Ishikawa (cell line): ENCODE measurements around the gene ACKR3.

ENCODE experiments used
- CEBPB ChIP-seq: IDR thresholded peaks from 2 replicates; pipeline ENCODE4 v1.6.1; 2012
- CREB1 ChIP-seq: IDR thresholded peaks from 2 replicates; pipeline ENCODE4 v1.6.1; 2012; ENCODE audit warnings: low read depth
- EGR1 ChIP-seq: IDR thresholded peaks from 2 replicates; pipeline ENCODE4 v1.6.1; 2012
- EP300 ChIP-seq: IDR thresholded peaks from 2 replicates; pipeline ENCODE4 v1.6.1; 2012; ENCODE audit warnings: borderline replicate concordance
- FOXM1 ChIP-seq: IDR thresholded peaks from 2 replicates; pipeline ENCODE4 v1.6.1; 2012; ENCODE audit warnings: low read depth, borderline replicate concordance
- MAX ChIP-seq: IDR thresholded peaks from 2 replicates; pipeline ENCODE4 v1.6.1; 2012
- NFIC ChIP-seq: IDR thresholded peaks from 2 replicates; pipeline ENCODE4 v1.6.1; 2012
- RAD21 ChIP-seq: IDR thresholded peaks from 2 replicates; pipeline ENCODE4 v1.6.1; 2012; ENCODE audit warnings: low read depth
- TAF1 ChIP-seq: IDR thresholded peaks from 2 replicates; pipeline ENCODE4 v1.6.1; 2012; ENCODE audit warnings: low read depth, mild to moderate bottlenecking
- TCF12 ChIP-seq: IDR thresholded peaks from 2 replicates; pipeline ENCODE4 v1.6.1; 2012; ENCODE audit warnings: low read depth
- TEAD4 ChIP-seq: IDR thresholded peaks from 2 replicates; pipeline ENCODE4 v1.6.1; 2012
- USF1 ChIP-seq: IDR thresholded peaks from 2 replicates; pipeline ENCODE4 v1.6.1; 2012
- YY1 ChIP-seq: IDR thresholded peaks from 2 replicates; pipeline ENCODE4 v1.6.1; 2012; ENCODE audit warnings: low read depth
- ZBTB7A ChIP-seq: IDR thresholded peaks from 2 replicates; pipeline ENCODE4 v1.6.1; 2012; ENCODE audit warnings: low read depth
- TF ChIP-seq, protein P1 (sequence below): IDR thresholded peaks from 2 replicates; pipeline ENCODE4 v1.6.1; 2012; ENCODE audit warnings: low read depth, mild to moderate bottlenecking

ACKR3 gene

GRCh38 chr2:236565879-236566402 is 3.7 kb upstream of the ACKR3 start:
- TF ChIP-seq CEBPB = no peak
- no peak for TF ChIP-seq ZBTB7A
- TF ChIP-seq USF1 = no peak
- TF ChIP-seq YY1 = no peak
- TF ChIP-seq EP300 = no peak
- TF ChIP-seq TEAD4 = no peak
- no peak for TF ChIP-seq TAF1
- no peak for TF ChIP-seq TCF12
- TF ChIP-seq, protein P1, sequence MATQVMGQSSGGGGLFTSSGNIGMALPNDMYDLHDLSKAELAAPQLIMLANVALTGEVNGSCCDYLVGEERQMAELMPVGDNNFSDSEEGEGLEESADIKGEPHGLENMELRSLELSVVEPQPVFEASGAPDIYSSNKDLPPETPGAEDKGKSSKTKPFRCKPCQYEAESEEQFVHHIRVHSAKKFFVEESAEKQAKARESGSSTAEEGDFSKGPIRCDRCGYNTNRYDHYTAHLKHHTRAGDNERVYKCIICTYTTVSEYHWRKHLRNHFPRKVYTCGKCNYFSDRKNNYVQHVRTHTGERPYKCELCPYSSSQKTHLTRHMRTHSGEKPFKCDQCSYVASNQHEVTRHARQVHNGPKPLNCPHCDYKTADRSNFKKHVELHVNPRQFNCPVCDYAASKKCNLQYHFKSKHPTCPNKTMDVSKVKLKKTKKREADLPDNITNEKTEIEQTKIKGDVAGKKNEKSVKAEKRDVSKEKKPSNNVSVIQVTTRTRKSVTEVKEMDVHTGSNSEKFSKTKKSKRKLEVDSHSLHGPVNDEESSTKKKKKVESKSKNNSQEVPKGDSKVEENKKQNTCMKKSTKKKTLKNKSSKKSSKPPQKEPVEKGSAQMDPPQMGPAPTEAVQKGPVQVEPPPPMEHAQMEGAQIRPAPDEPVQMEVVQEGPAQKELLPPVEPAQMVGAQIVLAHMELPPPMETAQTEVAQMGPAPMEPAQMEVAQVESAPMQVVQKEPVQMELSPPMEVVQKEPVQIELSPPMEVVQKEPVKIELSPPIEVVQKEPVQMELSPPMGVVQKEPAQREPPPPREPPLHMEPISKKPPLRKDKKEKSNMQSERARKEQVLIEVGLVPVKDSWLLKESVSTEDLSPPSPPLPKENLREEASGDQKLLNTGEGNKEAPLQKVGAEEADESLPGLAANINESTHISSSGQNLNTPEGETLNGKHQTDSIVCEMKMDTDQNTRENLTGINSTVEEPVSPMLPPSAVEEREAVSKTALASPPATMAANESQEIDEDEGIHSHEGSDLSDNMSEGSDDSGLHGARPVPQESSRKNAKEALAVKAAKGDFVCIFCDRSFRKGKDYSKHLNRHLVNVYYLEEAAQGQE = no peak
- TF ChIP-seq EGR1 = no peak
- no peak for TF ChIP-seq FOXM1
- no peak for TF ChIP-seq MAX
- TF ChIP-seq CREB1 = no peak
- no peak for TF ChIP-seq RAD21
- TF ChIP-seq NFIC = no peak

DNA sequence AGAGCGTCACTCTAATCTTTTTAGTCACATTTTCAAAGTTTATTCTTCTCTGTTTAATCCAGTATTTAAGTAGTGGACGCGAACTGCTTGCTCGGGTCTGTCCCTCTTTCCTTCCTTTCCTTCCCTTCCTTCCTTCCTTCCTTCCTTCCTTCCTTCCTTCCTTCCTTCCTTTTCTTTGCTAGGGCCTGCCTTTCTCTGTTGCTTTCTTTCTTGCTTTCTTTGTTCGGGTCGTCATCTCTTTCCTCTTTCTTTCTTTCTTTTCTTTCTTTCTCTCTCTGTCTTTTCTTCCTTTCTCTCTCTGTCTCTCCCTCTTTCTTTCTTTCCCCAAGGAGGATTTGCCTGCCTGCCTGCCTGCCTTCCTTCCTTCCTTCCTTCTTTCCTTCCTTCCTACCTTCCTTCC is 3.0 kb upstream of the ACKR3 start:
- TF ChIP-seq RAD21 (no peak), EGR1 (no peak), CEBPB (no peak), TAF1 (no peak), CREB1 (no peak), MAX (no peak), TCF12 (no peak), ZBTB7A (no peak), TEAD4 (no peak), USF1 (no peak), FOXM1 (no peak), NFIC (no peak), YY1 (no peak), EP300 (no peak)
- TF ChIP-seq, protein P1 = no peak

- TF ChIP-seq TCF12 = no peak
- no peak for TF ChIP-seq EP300
- TF ChIP-seq RAD21 = no peak
- no peak for TF ChIP-seq NFIC
- no peak for TF ChIP-seq CEBPB
- no peak for TF ChIP-seq ZBTB7A
- TF ChIP-seq YY1 = no peak
- TF ChIP-seq FOXM1 = no peak
- TF ChIP-seq TAF1 = no peak
- no peak for TF ChIP-seq TEAD4
- TF ChIP-seq MAX = no peak
These were observed 1.3 kb upstream of the ACKR3 start for GRCh38 chr2:236568068-236568921.

DNA sequence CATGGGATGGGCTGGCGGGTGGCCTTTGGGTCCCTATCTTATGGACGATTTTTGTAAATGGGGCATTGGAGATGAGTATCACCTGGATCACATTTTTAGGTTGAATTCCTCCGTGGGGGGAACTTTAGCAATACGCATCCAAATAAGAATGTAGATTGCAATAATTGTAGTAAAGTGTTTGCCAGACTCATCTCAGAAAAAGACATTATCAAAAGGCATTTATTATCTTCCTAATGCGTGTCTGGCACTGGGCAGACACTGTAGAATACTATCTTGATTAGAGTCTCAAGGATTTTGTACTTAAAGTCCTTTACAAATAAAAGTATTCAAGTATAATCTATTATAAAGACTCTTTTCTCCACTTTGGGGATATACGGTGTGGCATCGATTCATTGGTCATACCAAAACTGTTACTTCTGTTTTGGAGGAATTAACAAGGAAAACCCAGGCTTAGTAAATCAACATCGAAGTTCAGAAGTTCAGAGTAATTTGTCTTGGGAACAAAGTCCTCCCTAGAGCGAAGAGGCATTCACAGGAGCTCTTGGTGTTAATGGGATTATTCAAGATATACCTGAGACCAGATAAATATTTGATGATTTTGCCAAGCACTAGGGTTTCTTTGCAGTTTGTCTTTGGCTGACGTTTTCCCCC is 578 bp upstream of the ACKR3 start:
- TF ChIP-seq EP300 (no peak), FOXM1 (no peak), USF1 (no peak), CEBPB (no peak), RAD21 (no peak), NFIC (no peak), MAX (no peak), TCF12 (no peak), ZBTB7A (no peak), CREB1 (no peak), YY1 (no peak), TAF1 (no peak), EGR1 (no peak), TEAD4 (no peak)
- TF ChIP-seq, protein P1 = no peak
